Calu3 (cell line): ENCODE results near the gene CHML. TPM values are rescaled to one million over a fixed set of nuclear protein-coding genes. Genes with fewer than 3 reads are reported as not detected.

Experiments used
- BruUV-seq: library from RNA; stranded (reverse); fragments of 400-500 nt; replicated peaks from 2 replicates; lab custom pipeline; 2021; lab: Mats Ljungman, UMichigan
- CTCF ChIA-PET: fragments of 300-600 bp; sonication (Branson Sonifier 250); formaldehyde crosslinking; loops from one replicate; lab custom pipeline; 2022; ENCODE audit warnings: antibody characterized with exemption; lab: Charles Lee
- DNase-seq: peaks from one replicate; pipeline ENCODE4 v3.0.0; 2022
- H3K27ac Mint-ChIP-seq: one replicate; pipeline ENCODE4 v1.8.0; 2022; ENCODE audit warnings: mixed read lengths; ENCODE audit not compliant: unreplicated experiment
- H3K27me3 Mint-ChIP-seq: one replicate; pipeline ENCODE4 v1.8.0; 2022; ENCODE audit warnings: mixed read lengths; ENCODE audit not compliant: unreplicated experiment
- H3K36me3 Mint-ChIP-seq: one replicate; pipeline ENCODE4 v1.8.0; 2022; ENCODE audit warnings: mild to moderate bottlenecking, moderate library complexity, mixed read lengths; ENCODE audit not compliant: insufficient read depth, unreplicated experiment
- H3K4me1 Mint-ChIP-seq: one replicate; pipeline ENCODE4 v1.8.0; 2022; ENCODE audit warnings: mild to moderate bottlenecking, low read depth, mixed read lengths; ENCODE audit not compliant: unreplicated experiment
- H3K4me3 Mint-ChIP-seq: one replicate; pipeline ENCODE4 v1.8.0; 2022; ENCODE audit warnings: mild to moderate bottlenecking, low read depth, moderate library complexity, mixed read lengths; ENCODE audit not compliant: unreplicated experiment
- H3K9me3 Mint-ChIP-seq: one replicate; pipeline ENCODE4 v1.8.0; 2022; ENCODE audit warnings: low read depth, mixed read lengths; ENCODE audit not compliant: unreplicated experiment
- CTCF ChIP-seq: fragments of 200-600 bp; IDR thresholded peaks from one replicate; pipeline ENCODE4 v1.8.0; 2022; ENCODE audit warnings: antibody characterized with exemption; ENCODE audit not compliant: unreplicated experiment
- intact Hi-C: fragments of 100-400 bp; cut with micrococcal nuclease; formaldehyde crosslinking; loops from one replicate; pipeline ENCODE4 v1.10.0; 2022; ENCODE audit not compliant: unreplicated experiment
- total RNA-seq: library from RNA; stranded (reverse); gene quantifications from 2 replicates; pipeline ENCODE4 v1.2.3, GENCODE V29; 2022

Gene CHML
- total RNA-seq, 1 experiment from 2014 or later = 28.2 TPM

GRCh38 chr1:241596633-241597032, 43.5 kb downstream of the CHML start:
- Mint-ChIP-seq H3K9me3 (no peaks in the 10 kb centered on the region), H3K4me3 (no peak overlapping the region), H3K4me1 (peaks cover 29% of the 10 kb centered on the region), H3K27ac (no peak overlapping the region), H3K36me3 (no peaks in the 10 kb centered on the region), H3K27me3 (no peaks in the 10 kb centered on the region)
- intact Hi-C loops = no loop called here
- no TSS peak for BruUV-seq
- no peak for DNase-seq
- no peak for TF ChIP-seq CTCF
- CTCF ChIA-PET = no interaction called here

GRCh38 chr1:241593186-241593585, 47.0 kb downstream of the CHML start:
- H3K27ac Mint-ChIP-seq = no peak overlapping the region
- BruUV-seq = no TSS peak
- no peak overlapping the region for H3K4me3 Mint-ChIP-seq
- DNase-seq = no peak
- H3K36me3 Mint-ChIP-seq = no peaks in the 10 kb centered on the region
- no peaks in the 10 kb centered on the region for H3K27me3 Mint-ChIP-seq
- no peaks in the 10 kb centered on the region for H3K9me3 Mint-ChIP-seq
- intact Hi-C loops = no loop called here
- TF ChIP-seq CTCF = no peak
- H3K4me1 Mint-ChIP-seq = peaks cover 31% of the 10 kb centered on the region
- CTCF ChIA-PET = no interaction called here

GRCh38 chr1:241592273-241592958, 47.8 kb downstream of the CHML start:
- BruUV-seq = no TSS peak
- Mint-ChIP-seq H3K9me3 (no peaks in the 10 kb centered on the region), H3K27me3 (no peaks in the 10 kb centered on the region), H3K36me3 (no peaks in the 10 kb centered on the region), H3K27ac (peak overlapping the region; percentile 62), H3K4me3 (no peak overlapping the region), H3K4me1 (peaks cover 31% of the 10 kb centered on the region)
- CTCF ChIA-PET = interaction anchor here (2.4 kb wide), 1 partner anchor 37 kb away, joined by 5 read pairs; no protein-coding TSS in a partner anchor
- DNase-seq = no peak
- TF ChIP-seq CTCF = no peak
- intact Hi-C loops = no loop called here

- H3K9me3 Mint-ChIP-seq = no peaks in the 10 kb centered on the region
- peak overlapping the region; percentile 62 for H3K27ac Mint-ChIP-seq
- CTCF ChIA-PET = interaction anchor here (0.7 to 2.4 kb wide), 2 partner anchors 36 to 570 kb away, joined by 3 to 5 read pairs; no protein-coding TSS in a partner anchor
- no peaks in the 10 kb centered on the region for H3K27me3 Mint-ChIP-seq
- peaks cover 31% of the 10 kb centered on the region for H3K4me1 Mint-ChIP-seq
- H3K36me3 Mint-ChIP-seq = no peaks in the 10 kb centered on the region
- intact Hi-C loops = no loop called here
- DNase-seq = no peak
- TF ChIP-seq CTCF = no peak
- no peak overlapping the region for H3K4me3 Mint-ChIP-seq
- BruUV-seq = no TSS peak
These were observed 48.4 kb downstream of the CHML start for GRCh38 chr1:241591736-241592135.
